GM18502 (cell line): ENCODE results near the gene GNPTAB.
A peak's percentile ranks its signal among the peaks of the same experiment; 100 is the strongest.

ENCODE experiments used
- ATAC-seq: cut with Tn5 transposase; IDR thresholded peaks from one replicate; pipeline ENCODE4 v1.9.1; 2021; ENCODE audit warnings: mild to moderate bottlenecking; ENCODE audit not compliant: unreplicated experiment, poor library complexity

The GNPTAB gene

DNA sequence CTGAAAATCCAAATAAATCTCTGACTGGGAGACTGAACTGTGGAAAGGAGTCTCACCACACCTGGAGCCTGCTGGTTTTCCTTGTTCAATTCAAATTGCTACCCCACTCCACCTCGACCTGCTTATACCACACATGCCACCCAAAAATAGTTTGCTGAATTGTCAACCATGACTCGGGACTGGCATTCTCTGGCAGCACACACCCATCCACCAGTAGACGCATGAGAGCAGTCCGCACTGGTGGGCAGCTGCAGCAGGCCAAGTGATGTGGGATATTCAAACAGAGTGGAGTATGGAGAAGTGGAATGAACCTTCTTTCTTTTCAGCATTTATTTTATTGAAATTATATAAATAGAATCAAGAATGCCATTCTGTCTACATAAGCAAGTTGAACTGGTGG is 52.8 kb downstream of the GNPTAB start:
- ATAC-seq = no peak

DNA sequence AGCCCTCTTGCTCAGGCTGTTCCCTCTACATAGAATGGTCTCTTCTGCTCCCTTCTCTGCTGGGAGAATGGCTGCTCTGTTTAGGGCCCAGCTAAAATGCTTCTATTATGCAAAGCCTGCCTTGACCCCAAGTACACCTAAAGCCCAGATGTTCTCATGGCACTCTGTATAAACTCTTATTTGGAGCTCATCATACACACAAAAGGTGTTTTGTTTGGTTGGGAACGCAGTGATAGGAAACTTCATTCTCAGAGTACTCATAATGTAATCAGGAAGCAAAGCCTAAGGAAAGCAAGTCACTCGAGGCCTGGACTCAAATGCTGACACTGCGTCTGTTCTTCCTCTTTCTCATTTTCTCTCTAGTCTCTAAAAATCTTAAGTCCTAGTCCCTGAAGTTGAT is 53.3 kb downstream of the GNPTAB start:
- no peak for ATAC-seq

DNA sequence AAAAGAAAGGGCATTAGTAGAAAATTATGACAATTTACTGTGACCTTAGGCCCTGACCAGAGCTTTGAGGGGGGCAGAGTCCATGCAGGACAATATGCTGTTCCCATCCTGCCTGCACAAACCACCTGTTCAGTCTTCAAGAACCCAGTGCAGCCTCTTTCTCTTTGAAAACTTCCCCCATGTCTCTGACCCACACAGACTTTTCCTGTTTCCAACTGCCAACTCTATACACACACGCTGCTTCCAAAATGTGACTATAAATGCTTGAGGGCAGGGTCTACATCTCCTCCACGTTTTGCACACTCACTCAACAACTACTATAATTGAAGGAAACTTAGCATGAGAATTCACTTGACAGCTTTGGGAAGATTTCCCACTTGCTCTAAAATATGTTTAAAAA is 54.9 kb downstream of the GNPTAB start:
- ATAC-seq = no peak

DNA sequence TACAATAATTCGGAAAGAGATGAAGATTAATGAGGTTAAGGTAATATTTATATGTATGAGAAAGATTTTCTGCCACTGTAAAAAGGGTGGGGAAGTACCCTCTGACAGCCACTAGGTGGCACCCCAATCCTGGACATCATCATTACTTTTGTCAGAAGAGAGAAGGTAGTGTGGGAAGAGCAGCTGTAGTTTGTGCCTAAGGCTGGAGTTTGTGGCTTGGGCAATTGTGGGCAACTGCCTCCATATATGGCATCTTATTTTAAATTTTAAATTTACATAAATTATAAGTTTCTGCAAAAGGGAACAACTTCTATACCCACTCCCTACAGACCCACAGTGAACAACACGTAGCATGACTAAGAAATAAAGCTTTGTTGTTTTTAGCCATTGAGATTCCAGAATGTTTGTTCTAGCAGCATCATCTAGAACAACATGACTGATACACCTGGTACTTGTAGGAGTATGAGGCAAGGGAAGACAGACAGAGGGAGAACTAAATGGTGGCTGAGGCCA is 57.1 kb downstream of the GNPTAB start:
- ATAC-seq = peak; percentile 83

DNA sequence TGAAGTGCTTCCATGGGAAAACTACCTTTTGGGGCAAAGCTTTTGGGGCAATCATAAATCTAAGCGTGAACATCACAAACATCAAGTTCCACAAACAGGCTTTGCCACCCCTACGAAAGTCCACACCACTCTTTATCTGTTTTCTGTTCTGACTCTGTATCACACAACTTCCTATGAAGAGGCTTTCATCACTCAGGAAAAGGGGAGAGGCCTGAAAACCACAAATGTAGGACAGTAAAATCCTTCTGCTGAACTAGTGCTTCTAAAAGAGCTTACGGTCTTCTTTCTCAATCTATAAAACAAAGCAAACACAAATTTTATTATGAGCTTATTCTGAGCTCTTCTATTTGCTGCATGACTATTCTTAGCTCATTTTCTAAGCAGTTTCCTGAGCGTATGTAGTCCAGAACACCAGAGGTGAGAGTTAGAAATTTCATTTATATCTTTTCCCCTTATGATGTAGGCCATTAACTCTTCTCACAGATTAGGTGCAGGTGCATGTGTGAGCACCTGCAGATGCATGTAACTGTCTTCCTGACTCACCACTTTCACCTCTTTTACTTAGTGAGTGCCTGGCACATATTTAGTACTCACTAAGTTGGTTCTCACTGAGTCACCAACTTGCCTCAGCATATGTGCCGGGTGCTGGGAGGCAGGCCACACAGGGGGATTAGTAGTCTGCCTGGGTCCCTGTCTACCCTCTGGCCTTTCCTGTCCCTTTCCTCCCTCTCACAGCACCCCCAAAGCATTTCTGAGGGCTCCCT is 58.6 kb downstream of the GNPTAB start:
- no peak for ATAC-seq

DNA sequence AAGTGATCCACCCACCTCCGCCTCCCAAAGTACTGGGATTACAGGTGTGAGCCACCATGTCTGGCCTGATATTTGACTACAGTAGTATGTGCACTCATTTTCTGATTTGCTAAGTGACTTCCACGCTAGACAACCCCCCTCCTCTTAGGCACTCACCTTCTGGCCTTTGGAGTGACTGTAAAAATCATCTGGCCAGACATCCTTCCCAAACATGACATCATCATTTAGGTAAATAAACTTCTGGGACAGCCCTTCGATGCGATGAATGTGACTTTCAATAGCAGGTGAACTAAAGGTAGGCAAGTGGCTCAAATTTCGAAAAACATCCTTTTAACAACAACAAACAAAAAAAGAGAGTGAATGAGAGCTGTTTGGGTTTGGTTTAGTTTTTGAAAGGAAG is 60.9 kb downstream of the GNPTAB start:
- no peak for ATAC-seq

DNA sequence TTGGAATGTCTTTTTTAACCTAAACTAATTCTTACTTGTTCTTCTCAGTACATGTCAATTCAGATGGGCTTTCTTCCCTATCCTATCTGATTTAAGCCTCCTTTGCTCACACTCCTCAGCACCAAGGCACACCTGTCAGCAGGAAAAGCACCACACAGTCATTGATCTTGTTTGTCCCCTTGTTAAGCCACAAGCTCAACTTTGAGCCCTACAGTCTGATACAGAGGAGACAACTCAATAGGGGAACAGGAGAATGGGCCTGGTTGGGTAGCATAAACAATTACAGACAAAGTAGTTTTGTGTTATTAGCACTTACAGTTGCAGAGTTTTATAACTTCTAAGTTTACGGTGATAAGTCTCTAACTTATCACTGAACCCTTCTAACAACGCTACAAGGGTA is 62.0 kb downstream of the GNPTAB start:
- ATAC-seq = no peak

DNA sequence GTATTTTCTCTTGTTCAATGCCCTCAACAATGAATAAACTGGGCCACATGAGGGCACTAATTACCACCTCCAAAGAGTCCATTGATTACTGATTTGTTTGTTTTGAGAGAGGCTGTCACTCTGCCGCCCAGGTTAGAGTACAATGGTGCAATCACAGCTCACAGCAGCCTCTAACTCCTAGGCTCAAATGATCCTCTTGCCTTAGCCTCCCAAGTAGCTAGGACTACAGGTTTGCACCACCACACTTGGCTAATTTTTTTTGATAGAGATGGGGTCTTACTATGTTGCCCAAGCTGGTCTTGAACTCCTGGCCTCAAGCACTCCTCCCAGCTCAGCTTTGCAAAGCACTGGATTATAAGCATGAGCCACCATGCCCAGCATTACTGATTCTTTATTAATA is 63.2 kb downstream of the GNPTAB start:
- ATAC-seq = no peak

DNA sequence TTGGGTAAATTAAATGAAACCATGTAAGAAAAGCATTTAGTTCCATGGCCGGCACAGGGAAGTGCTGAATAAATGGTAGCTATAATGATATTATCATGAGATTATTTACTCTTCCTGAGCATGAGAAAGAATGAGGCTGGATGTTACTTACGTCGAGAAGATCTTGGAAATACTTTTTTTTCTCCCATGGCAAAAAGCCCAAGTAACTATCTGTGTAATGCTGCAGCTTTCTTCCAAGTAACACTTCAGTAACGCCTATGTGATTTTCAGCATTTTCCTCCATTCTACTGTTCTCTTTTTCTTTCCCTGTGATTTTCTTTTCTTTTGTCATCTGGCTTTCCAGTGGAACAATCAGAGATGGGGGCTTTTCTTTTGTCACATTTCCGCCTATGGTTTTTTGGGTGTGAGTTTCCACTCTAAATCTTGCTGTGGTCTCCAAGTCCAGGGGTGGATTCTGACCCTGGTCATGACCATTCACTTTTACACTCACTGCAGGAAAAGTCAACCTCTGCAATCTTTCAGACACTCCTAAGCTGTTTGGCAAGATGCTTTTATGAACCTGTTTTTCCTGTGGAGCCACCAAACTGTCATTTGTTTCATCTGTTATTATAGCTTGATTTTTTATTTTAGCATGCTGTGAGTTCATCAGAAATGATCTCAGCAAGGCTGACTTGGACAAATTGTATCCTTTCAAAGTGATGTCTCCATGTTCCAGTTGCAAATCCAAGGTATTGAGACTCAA is 66.5 kb downstream of the GNPTAB start:
- ATAC-seq = no peak

DNA sequence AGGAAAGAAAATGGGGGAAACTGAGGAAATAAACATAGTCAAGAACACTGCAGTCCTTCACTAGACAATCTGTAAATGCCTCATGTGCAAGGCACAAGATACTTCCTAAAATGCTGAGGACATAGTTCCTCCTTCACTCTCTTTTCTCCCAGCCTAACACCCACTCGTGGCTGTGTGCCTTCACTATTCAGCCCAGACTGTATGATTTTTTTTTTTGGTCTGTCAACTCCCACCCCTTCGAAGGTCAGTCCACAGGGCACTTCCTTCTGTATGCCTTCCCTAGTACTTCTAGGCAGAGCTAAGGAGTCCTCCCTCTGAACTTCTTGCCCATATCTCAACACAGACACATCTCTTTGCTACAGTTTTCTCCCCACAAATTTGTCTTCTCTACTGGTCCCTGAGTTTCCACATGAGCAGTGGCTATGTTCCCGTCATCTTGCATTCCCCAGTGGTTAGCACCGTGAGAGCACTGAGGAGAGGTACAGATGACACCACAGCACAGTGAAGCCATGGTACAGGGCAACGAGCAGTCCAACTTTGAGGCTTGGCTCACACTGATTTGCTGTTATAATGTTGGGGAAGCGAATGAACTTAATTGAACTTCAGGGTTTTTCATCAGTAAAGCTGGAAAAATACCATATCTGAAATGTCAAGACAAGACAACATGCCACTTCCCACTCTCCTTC is 67.4 kb downstream of the GNPTAB start:
- ATAC-seq = no peak

DNA sequence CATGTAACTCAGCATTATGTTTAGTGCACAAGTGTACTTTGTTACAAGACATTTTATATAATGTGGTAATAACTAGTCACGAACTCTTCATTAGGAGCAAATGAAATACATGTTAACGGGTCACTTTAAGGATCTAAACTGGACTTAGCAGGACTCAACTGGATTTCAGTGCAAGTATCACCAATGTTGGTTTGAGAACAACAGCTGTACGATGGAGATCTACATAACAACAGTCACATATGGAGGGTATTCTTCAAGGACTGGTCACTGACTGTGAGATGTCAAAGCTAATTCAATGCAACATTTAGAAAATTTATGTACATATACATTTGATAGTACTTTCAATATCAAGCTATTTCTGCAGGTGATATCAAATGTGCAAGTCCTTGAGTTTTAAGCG is 69.0 kb downstream of the GNPTAB start:
- ATAC-seq = no peak

DNA sequence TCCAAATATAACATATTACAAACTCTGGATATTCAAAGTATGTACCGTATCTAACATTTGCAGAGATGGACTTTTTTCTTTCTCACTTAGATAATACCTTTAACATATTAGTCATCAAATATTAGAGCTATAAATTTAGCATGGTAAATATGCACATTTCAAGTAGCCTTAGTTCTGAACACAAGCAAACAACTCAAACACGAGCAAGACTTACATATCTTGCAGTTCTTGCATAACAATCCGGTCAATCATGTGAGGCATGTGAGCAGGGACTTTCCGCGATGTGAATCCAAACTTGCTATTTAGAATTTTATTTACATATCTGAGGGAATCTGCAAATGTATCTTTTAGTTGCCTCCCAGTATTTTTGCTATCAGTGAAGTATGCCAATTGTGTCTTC is 69.4 kb downstream of the GNPTAB start:
- no peak for ATAC-seq

DNA sequence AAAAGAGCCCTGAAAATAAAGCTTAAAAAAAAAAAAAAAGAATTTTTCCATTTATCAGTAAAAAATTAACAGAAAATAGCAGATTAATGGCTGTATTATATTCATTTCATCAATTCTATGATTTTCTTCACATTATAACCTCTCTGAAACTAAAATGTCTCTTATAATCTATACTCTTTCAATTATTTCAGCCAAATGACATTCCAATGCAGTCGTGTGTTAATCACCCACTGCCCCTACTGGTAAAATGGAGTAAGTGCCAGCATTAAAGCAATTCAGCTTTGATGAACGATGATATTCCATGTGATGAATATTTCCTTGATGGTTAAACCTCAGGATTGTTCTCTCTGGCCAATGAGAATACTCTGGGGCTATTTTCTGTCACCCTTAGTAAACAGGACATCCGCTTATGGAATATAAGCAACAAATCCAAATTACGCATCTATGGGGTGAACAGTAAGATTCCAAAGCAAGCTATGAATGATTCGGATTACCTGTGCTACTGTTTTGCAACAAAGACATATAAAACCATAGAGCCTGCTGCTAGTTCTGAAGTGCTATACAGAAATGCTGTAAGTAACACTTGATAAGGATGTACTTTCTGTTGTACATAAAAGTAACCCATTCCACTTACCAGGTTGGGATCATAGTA is 71.2 kb downstream of the GNPTAB start:
- no peak for ATAC-seq

DNA sequence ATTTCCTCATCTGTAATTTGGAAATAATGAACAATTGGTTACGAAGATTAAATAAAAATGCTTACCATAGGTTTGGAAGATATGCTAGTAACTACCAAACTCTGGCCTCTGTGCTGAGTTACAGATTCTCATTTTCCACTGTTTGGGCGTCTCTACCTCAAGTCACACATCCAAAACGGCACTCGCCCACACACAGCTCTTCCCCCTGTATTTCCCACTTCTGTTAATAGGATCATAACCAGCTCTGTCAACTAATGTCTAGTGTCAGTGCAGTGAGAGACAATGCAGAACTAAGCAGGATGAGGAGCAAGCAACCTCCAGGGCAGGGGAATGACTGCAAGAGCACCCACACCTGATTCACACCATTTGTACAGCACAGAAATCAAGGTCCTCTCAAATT is 80.6 kb downstream of the GNPTAB start:
- ATAC-seq = no peak

DNA sequence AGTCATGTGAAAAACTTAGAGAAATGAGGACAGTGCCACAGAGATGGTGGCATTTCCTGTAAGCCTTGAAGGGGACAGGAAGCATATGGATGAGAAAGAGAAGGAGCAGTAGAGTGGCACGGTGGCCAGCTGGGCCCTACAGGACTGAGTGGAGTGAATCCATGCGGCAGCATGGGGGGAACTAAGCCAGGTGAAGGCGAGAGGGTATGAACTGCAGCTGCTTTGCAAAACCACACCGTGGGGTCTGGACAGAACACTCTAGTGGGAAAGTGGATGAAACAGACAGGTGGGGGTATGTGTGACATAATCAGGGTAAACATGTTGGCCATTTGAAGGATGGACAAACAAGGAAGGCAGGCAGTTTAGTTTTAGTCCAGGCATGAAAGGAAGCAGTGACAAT is 81.1 kb downstream of the GNPTAB start:
- no peak for ATAC-seq

DNA sequence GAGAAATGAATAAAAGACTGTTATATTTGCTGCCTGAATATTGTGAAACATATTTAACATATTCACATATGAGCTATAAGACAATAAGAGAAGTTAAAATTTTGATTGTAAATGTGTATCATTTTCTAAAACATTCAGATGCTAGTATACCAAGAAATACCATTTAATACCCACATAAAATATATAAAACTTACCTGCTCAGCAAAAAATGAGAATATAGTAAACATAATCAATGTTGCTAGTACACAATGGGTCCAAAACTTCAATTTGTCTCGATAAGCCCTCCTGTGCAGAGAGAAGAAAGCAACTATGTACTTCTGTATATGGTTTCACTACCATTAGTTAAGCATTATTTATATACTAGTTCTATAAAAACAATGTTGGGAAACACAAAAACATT is 81.9 kb downstream of the GNPTAB start:
- no peak for ATAC-seq

DNA sequence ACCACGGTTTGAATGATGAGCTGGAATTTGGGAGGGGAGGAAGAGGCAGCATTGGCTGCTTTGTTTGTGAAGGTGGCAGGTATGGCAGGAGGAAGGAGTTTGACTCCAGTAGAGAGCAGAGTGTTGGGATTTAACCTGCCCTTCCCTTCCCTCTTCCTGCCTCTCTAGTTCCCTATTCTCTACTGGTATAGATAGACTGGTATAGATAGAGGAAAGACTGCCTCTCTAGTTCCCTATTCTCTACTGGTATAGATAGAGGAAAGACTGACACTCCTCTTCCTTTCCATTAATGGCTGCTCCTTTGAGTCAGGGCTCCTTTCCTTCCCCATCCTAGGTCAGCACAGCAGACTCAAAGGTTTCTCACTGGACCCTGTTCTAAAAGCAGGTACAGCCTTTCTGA is 83.1 kb downstream of the GNPTAB start:
- no peak for ATAC-seq

DNA sequence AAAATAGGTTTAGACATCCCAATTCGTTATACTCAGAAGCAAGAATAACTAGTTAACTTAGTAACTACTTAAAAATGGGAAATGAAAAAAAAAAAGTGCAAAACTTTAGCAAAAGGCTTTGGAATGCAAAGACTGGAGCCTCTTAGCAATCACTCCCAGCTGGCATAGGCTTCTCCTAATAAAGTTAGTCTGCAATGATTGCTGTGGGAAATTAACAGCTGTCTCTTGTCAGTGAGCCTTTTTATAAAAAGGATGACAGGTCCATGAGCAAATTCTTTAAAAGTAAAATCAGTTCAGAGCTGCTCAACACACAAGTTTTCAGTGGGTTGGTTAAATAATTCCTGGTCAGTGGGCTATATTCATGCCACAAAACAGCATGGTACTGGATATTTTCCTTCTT is 84.1 kb downstream of the GNPTAB start:
- no peak for ATAC-seq

DNA sequence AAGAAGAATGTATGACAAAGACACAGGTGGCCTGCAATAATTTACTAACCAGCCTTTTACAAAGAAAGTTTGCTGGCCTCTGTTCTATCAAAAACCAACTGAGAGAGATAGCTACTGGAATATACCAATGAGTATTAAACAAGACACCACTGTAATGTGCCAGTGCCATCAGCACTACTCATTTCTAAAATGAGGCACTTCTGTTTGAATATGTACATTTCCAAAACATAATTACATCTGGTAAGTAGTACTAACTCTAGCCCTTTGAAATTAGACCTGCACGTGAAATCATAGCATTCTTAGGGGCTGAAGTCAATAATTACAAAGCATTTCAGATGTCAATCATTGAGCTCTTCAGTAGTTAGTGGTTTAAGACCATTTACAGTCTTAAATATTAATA is 84.6 kb downstream of the GNPTAB start:
- ATAC-seq = no peak

DNA sequence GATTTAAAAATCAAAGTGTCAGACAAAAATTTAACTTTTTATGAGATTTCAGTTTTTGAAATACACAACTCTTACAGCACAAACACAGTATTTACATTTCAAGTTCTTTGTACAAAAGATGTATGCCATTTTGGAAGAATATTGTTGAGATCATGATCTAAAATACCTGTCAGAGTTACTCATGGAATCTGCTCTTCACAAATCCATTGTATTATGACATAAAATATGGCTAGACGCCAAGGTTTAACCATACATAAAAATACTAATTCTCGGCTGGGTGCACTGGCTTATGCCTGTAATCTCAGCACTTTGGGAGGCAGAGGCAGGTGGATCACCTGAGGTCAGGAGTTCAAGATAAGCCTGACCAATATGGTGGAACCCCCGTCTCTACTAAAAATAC is 85.3 kb downstream of the GNPTAB start:
- no peak for ATAC-seq
